ACC112 (cell line): Measurements from ENCODE around the gene ATXN1.

Source experiments
- H2AFZ ChIP-seq: fragments of 200-600 bp; sonication (generic); one replicate; pipeline ENCODE4 v1.6.0; 2017; ENCODE audit warnings: antibody characterized with exemption, low read length; ENCODE audit not compliant: unreplicated experiment
- H3K27ac ChIP-seq: fragments of 200-600 bp; sonication (generic); 2 replicates; pipeline ENCODE4 v1.5.1; 2014; ENCODE audit warnings: low read depth, mild to moderate bottlenecking, antibody characterized with exemption, low read length, moderate library complexity
- H3K27me3 ChIP-seq: fragments of 200-600 bp; sonication (generic); 2 replicates; pipeline ENCODE4 v1.6.1; 2014; ENCODE audit warnings: mild to moderate bottlenecking, antibody characterized with exemption, low read length, moderate library complexity, mixed read lengths; ENCODE audit not compliant: insufficient read depth
- H3K36me3 ChIP-seq: fragments of 200-600 bp; sonication (generic); 2 replicates; pipeline ENCODE4 v1.6.1; 2016; ENCODE audit warnings: mild to moderate bottlenecking, antibody characterized with exemption, low read length, moderate library complexity, mixed read lengths; ENCODE audit not compliant: insufficient read depth
- H3K4me1 ChIP-seq: fragments of 200-600 bp; sonication (generic); one replicate; pipeline ENCODE4 v1.6.1; 2016; ENCODE audit warnings: low read length, mixed read lengths; ENCODE audit not compliant: insufficient read depth, unreplicated experiment, control insufficient read depth
- H3K4me3 ChIP-seq: fragments of 200-600 bp; sonication (generic); 2 replicates; pipeline ENCODE4 v1.5.1; 2014; ENCODE audit warnings: mild to moderate bottlenecking, low read depth, low read length
- H3K79me2 ChIP-seq: fragments of 200-600 bp; sonication (generic); one replicate; pipeline ENCODE4 v1.6.0; 2016; ENCODE audit warnings: low read length; ENCODE audit not compliant: control insufficient read depth, unreplicated experiment, insufficient read depth

Gene ATXN1

DNA sequence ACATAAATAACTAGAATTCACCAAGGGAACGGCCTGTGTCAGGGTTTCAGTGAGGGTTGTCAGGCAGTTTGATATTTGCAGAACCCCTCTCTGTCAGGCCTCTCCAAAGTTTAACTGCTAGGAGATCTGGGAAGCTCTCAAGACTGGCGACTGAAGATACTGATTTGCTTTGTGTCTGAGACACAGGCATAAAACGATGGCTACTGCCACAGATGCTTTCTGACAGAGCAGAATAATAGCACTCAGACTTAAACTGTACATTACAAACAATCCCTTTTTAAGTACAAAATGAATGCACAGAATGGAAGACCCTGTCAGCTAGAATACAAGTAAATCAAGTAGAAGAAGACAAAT, 7.2 kb upstream of the ATXN1 start:
- Histone ChIP-seq H3K36me3 (no peaks in the 10 kb centered on the region), H2AFZ (peak overlapping the region; percentile 51), H3K27ac (peak overlapping the region; percentile 89), H3K4me3 (peak overlapping the region; percentile 57), H3K27me3 (no peaks in the 10 kb centered on the region), H3K79me2 (no peaks in the 10 kb centered on the region), H3K4me1 (peaks cover 64% of the 10 kb centered on the region)

DNA sequence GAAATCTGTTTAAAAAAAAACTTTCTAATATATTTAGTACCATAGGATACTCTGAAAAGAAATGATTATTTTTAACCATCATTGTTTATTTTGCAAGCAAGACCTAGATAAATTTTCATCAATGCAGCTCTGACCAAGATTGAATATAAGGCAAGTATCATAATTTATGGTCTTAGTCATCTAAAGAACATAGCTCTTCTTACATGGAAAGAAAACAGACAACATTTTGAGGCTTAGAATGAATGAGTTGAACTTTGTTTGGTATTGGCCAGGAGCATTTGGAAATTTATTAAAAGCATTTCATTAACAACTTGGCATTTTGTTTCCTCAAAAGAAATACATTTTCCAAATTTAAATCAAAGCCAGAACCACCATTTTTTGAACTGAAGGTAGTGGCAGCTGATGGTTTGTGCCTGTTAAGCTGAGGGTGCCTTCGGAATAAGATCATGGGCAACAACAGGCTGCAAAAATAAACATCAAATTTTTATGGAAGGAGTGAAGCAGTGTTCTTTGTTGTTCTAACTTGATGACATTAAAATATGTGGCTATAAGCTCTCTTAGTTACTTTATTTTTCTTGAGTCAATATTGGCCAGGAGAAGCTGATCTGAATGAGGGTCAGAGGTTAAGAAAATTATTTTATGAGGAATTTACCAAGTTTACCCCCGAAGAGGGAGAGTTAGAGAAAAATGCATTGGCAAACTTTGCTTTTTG, 6.7 kb upstream of the ATXN1 start:
- Histone ChIP-seq H3K79me2 (no peaks in the 10 kb centered on the region), H3K4me1 (peaks cover 64% of the 10 kb centered on the region), H3K36me3 (no peaks in the 10 kb centered on the region), H3K27ac (peak overlapping the region; percentile 89), H3K4me3 (peak overlapping the region; percentile 57; the same call in 1 of the 2 replicates), H2AFZ (peak overlapping the region; percentile 51), H3K27me3 (no peaks in the 10 kb centered on the region)

DNA sequence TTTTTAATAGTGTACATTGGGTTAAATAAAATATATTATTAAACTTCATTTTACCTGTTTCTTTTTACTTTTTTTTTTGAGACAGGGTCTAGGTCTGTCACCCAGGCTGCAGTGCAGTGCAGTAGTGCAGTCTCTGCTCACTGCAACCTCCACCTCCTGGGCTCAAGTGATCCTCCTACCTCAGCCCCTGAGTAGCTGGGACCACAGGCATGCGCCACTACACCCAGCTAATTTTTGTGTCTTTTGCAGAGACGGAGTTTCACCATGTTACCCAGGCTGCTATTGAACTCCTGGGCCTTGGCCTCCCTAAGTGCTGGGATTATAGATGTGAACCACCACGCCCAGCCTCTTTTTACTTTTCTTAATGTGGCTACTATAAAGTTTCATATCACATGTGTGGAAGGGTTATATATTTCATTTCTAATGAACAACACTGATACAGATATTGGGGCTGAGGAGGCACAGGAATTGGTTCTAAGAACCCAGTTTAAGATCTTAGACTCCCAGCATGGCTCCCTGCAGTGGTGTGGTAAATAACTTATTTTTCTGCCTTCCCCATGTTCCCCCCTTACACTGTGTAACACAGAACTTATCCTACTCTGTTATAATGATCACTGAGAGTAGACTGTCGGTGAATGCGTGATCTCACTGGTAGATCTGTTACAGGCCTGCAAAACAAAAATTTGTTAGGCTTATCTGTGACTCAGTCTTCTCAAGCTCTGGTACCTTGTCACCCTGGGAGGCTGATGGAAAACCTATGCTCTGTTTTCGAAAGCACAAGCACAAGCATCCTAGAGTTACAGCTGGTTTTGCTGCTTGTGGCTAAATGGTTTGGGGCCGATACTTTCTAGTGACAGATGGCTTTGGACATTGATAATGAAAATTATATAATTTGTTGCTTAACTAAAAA, 5.8 kb upstream of the ATXN1 start:
- H3K4me3 ChIP-seq: no peak overlapping the region

DNA sequence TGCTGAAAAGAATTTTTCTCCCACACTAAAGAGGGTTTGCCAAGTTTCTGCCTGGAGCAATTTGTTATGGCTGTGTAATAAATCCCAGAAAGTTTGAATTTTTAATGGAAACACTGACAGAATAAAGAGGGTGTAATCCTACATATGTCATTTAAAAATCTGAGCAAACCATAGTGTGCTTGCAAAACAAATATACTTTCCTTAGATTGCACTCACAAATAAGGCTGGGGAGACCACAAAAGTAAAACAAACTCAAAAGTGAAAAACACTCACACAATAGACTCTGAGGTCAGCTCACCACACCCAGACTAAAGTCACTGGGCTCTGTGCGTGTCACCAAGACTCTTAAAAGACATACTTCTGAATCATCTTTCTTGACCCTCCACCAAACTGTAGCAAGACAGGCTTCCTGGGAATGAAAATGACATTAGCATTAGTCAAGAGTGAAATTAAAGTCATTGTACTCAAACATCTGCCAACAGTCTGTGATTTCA, 4.8 kb upstream of the ATXN1 start:
- Histone ChIP-seq H3K27me3 (no peaks in the 10 kb centered on the region), H3K36me3 (no peaks in the 10 kb centered on the region), H3K79me2 (peaks cover under 1% of the 10 kb centered on the region), H3K4me3 (no peak overlapping the region), H3K27ac (peak overlapping the region; percentile 79), H2AFZ (no peak overlapping the region), H3K4me1 (peaks cover 64% of the 10 kb centered on the region)

More for the DNA sequence above, 5.8 kb upstream of the ATXN1 start:
- Histone ChIP-seq H3K27ac (peak overlapping the region; percentile 89), H3K79me2 (no peaks in the 10 kb centered on the region), H3K4me1 (peaks cover 64% of the 10 kb centered on the region), H3K36me3 (no peaks in the 10 kb centered on the region), H3K27me3 (no peaks in the 10 kb centered on the region), H2AFZ (no peak overlapping the region)

DNA sequence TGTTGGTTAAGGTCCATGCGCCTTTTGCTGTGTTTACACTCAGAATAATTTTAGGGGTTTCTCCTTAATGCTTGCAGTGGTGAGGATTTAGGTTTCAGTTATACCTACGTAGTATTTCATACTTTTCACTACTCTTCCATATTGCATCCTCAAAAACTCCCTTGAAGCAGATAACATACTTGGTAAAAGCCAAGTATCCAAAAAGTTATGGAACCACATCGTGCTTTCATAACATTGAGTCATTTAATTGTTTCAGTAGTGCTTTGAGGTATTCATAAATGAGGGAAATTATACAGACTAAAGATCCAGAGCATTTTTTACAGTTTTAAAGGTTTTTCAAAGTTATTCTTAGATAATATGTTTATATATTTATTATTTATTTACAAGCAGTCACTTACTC, 4.0 kb upstream of the ATXN1 start:
- Histone ChIP-seq H3K79me2 (peaks cover 3% of the 10 kb centered on the region), H3K27me3 (no peaks in the 10 kb centered on the region), H2AFZ (no peak overlapping the region), H3K36me3 (no peaks in the 10 kb centered on the region), H3K27ac (peak overlapping the region; percentile 79), H3K4me3 (no peak overlapping the region), H3K4me1 (peaks cover 58% of the 10 kb centered on the region)

DNA sequence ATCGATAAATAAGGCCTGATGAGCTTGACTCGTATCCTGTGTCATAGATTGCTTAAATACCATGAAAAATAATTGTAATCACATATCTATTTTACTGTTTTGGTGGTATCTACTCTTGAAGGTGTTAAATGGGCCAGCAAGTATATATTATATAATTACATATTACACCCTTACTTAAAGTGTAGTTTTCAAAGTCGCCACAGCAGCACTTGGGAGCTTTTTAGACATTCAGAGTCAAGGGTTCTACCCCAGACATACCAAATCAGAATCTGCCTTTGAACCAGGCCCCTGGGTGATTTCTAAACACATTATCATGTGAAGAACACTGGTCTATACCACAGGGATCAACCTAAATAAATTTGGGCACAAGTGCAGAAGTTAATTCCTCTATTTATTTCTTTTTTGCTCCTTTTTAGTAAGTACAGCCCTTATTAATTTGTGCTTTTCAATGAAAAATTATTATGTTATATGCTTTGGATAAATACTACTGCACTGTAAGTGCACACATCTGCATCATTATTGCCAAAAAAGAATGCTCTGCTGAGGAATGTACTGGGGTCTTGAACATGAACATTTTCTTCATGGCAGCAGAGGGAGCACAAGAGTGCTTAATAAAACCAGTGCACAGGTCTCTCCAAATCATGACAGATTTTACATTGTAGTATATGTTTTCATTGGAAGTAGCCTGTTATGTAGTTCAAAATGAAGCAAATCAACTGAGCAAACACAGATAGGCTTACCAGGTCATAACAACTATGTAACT, 3.1 kb upstream of the ATXN1 start:
- no peaks in the 10 kb centered on the region for H3K27me3 ChIP-seq
- peak overlapping the region; percentile 17 for H2AFZ ChIP-seq
- H3K79me2 ChIP-seq: peaks cover 3% of the 10 kb centered on the region
- peaks cover 51% of the 10 kb centered on the region for H3K4me1 ChIP-seq
- peak overlapping the region; percentile 79 for H3K27ac ChIP-seq
- no peaks in the 10 kb centered on the region for H3K36me3 ChIP-seq
- peak overlapping the region; percentile 90 for H3K4me3 ChIP-seq

DNA sequence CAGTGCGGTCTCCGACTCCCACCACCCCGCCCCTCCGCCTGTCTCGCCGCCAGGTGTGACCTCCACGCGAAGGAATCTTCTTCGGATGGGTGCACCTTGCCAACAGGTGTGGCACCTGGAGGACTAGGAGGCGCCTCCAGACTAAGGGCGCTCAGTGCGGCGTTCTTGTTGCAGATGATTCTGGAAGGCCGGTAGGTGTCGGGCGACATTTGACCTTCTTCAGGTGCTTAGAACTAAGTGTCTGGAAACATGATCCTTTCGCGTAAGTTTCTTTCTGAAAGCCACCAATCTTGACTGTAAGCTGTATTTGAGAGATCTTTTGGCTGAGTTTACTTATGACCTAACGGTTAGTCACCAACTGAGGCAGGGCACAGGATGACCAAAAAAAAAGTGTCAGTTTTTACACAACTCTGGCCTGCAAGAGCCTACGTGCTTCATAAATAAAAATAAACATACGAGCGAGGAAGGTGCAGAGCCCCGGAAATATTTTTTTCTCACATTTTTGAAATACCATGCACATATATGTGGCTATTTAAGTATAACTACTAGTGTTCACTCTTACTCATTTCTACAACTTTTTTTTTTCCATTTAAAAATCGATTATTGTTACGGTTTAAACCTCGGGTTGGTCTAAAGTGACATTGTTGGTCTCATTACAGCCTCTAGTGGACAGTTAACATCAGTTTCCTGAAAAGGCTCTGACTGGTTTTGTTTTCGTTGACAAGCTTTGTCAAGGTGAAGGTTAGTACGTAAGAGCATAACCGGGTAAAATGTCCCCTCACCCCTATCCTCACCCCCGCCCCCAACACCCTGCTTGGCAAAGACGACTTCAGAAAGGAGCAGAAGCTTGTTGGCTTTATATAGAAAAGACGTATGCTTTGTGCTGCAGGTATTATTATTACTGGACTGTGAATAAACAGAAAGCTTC, 1.6 kb upstream of the ATXN1 start:
- no peaks in the 10 kb centered on the region for H3K27me3 ChIP-seq
- H3K27ac ChIP-seq: peak overlapping the region; percentile 79
- H2AFZ ChIP-seq: peak overlapping the region; percentile 54
- H3K79me2 ChIP-seq: peaks cover 18% of the 10 kb centered on the region
- H3K36me3 ChIP-seq: no peaks in the 10 kb centered on the region
- peaks cover 50% of the 10 kb centered on the region for H3K4me1 ChIP-seq
- peak overlapping the region; percentile 90 for H3K4me3 ChIP-seq

DNA sequence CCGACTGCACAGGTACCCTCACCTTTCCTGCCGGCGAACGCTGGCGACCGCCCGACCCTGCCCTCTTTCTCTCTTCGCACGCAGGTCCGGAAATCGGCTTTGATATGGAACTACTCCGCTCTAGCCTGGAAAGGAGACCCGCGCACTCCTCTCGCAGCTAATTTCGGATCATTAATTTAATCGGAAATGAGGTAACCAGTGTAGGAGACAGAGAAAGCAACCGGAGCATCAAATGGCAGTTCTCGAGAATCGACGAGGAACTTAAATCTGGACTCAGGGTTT, 949 bp upstream of the ATXN1 start:
- Histone ChIP-seq H3K27ac (peak overlapping the region; percentile 79), H3K4me3 (peak overlapping the region; percentile 90), H3K27me3 (no peaks in the 10 kb centered on the region), H2AFZ (peak overlapping the region; percentile 54), H3K79me2 (peaks cover 24% of the 10 kb centered on the region), H3K4me1 (peaks cover 48% of the 10 kb centered on the region), H3K36me3 (no peaks in the 10 kb centered on the region)

DNA sequence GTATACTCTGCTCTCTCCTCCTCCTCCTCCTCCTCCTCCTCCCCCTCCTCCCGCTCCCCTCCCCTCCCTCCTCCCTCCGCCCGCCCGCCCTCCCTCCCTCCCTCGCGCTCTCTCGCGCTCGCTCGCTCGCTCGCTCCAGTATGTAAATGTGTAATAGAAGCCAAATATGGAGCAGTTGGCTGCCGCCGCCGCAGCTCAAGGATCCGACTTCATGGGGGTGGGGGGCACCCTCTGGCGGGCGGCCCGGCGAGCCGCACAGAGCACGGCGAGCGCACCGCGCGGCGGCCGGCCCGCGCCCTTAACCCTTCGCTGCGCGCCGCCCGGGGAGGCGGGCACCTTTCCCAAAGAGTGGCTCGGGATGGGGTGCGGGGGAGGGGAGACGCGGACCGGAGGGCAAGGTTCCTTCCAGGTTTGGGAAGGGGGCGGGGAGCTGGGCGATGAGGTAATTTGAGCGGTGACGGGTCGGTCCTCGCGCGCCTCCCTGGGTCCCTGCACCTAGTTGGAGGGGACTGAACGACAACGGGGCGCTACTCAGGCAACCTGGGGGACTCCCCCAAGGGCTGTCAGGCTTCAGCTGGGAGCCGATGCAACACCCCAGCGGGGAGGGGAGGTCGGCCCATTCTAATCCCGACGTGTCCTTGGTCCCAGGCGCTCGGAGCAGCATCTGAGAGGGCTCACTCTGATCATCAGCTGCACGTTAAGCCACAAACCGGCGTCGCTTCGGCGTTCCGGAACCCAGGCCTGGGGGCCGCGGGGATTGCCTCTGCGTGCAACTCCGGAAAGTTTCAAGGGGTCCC, 409 bp upstream of the ATXN1 start:
- H2AFZ ChIP-seq: peak overlapping the region; percentile 54

More for the DNA sequence above, 409 bp upstream of the ATXN1 start:
- Histone ChIP-seq H3K36me3 (no peaks in the 10 kb centered on the region), H3K79me2 (peaks cover 29% of the 10 kb centered on the region), H3K27ac (peak overlapping the region; percentile 92), H3K27me3 (no peaks in the 10 kb centered on the region), H3K4me1 (peaks cover 48% of the 10 kb centered on the region), H3K4me3 (peak overlapping the region; percentile 92)
